ENCODE results near the gene COL18A1.

GRCh38 chr21:45421846-45422775, 17.1 kb downstream of the COL18A1 start:
- TF ChIP-seq CTCF (IDR thresholded peaks at IDR 0.05) (no peak), EZH2 (IDR thresholded peaks at IDR 0.05; ENCODE audit: borderline replicate concordance, insufficient read depth, low read depth, low read length, poor library complexity, severe bottlenecking) (no peak)
